Upper lobe of left lung (tissue), 4 donors: ENCODE results near the gene MBNL2.

Experiments
- CTCF ChIP-seq, 6 experiments: fragments of 450-650 bp in 4 of 6; fragments of 200-600 bp in 2 of 6; sonication (generic) in 2 of 6; IDR thresholded peaks; one replicate each; pipeline ENCODE4 v1.5.1; 2016 to 2019; ENCODE audit warnings: antibody characterized with exemption in 6 of 6
- POLR2A ChIP-seq, 4 donors: fragments of 450-650 bp; IDR thresholded peaks; one replicate each; pipeline ENCODE4 v1.5.1; 2016 to 2017; ENCODE audit warnings: antibody characterized with exemption in 4 of 4, mild to moderate bottlenecking in 2 of 4

GRCh38 chr13:97259798-97260714, 37.9 kb downstream of the MBNL2 start:
- TF ChIP-seq CTCF (IDR thresholded peaks at IDR 0.05), result no peak
- no peak for TF ChIP-seq POLR2A (IDR thresholded peaks at IDR 0.05)
